GM19099 (cell line): ENCODE measurements around the gene ULK2.

ENCODE experiments used
- POLR2A ChIP-seq: IDR thresholded peaks from 3 replicates; pipeline ENCODE4 v1.6.1; 2011; ENCODE audit warnings: low read depth; ENCODE audit not compliant: insufficient read length; ENCODE audit errors: extremely low read depth

ULK2 gene

DNA sequence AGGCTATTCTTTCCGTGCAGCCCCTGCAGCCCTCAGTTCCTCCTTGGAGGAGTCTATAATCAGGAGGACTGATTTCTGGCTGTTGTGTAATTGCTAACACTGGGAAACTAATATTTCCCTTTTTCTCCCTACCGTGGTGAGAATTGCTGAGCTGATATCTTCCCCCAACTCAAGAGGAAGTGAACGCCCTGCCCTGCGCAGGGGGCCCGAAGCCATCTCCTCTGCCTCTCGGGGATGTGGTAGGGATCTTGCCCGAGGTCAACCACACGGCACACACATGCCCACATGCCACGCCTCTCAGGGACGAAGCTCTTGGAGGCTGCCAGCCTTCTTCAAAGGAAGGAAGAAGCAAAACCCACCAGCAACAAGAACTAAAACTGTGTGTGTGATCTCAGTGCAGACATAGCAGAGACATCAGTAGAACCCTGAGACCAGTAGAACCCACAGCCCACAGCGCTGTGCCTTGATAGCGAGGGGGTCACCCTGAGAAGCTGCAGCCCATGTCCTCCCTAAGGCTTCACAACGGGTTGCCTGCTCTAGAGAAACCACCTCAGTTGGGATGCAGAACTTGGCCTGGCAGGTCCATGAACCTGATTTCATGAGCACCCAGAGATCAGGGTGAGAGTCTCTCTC is 8.9 kb upstream of the ULK2 start:
- no peak for TF ChIP-seq POLR2A

DNA sequence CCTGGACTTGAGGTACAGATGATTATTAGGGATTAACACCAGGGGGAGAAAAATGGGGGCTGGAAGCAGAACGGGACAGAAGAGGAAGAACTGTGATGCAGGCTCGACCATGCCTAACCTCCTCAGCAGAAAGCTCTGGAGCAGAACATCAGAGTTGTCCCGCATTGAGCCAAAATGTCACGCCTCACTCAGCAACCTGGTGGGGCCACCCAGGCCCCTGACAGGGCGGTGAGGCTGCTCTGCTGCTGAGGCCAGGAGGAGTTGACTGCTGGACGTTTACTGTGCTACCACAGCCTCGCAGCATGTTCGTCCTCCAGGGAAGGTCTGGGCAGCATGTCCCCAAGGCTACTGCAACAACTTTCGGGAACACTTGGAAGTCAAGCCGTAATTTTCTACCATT is 6.5 kb upstream of the ULK2 start:
- no peak for TF ChIP-seq POLR2A

DNA sequence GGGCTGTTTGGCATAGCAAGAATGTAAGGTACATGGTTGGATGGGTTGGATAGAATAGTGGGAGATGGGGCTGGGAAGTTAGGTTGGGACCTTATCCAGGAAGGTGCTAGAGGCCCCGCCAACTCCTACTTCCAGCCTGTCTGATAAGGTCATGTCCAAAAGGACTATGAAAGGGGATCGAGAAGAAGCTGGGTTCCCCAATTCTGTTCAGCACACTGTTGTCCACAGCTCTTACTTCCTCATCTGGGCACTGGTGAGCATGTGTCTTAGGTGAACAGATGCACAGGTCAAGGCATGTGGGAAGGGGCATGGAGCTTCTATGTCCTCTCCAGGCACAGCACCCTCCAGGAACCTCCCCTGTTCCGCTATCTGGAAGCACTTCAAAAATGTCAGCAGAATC is 5.6 kb upstream of the ULK2 start:
- no peak for TF ChIP-seq POLR2A

DNA sequence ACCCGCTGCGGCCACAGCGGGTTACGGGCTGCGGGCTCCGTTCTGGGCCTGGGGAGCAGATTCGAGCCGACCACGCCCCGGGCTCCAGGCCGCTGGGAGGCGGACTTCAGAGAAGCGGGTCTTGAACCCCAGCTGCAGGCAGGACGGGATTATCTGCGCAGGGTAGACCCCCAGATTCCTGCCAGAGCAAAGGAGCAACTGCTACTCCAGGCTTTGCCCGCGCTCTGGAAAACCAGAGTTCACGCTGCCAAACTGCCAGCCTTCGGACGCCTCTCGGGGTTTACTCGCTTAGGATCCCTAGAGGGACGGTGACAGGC is 301 bp upstream of the ULK2 start:
- no peak for TF ChIP-seq POLR2A

DNA sequence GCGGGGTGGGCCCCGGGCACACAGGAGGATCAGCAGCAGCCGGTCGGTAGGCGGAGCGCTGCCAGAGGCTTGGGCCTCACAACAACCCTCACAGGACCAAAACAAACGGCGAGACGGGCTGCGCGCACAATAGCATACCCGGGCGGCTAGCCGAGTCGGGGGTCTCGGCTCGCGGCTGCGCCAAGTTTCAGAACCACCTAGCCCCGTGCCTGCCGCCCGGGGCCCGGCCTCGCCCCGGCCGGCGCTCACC is 732 bp downstream of the ULK2 start:
- TF ChIP-seq POLR2A: no peak

DNA sequence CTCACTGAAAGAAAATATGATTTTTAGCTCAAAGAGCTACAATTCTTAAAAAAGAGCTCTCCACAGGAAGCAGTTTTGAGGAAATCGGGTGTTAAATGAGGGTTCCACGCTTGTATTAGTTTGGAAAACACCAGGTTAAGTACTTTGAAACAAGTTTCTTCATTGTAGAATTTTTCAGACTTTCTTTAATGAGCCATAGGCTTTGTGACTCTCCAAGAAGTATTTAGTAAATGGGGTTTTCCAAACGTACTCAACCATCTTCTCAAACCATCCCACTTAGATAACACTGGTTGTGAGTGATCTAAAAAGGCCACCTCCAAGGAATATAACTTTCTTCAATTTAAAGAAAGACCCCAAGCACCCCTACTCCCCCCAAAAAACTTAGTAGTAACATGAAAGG is 2.7 kb downstream of the ULK2 start:
- TF ChIP-seq POLR2A: no peak

DNA sequence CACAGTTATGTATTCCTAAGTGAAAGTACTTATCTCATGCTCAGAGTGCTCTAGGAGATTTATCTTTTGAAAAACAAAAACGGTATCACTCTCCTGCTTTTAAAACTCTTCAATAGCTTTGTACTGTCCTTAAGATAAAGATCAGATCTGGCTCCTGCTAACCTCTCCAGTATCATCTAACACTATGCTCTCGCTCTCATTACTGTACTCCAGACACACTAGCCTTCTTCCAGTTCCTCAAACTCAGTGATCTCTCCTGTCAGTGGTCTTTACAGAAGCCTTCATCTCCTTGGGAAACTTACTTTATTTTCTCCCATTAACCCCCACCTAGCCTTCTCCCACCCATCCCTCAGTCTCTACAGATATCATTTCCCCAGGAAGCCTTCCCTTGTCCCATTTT is 10.1 kb downstream of the ULK2 start:
- no peak for TF ChIP-seq POLR2A

DNA sequence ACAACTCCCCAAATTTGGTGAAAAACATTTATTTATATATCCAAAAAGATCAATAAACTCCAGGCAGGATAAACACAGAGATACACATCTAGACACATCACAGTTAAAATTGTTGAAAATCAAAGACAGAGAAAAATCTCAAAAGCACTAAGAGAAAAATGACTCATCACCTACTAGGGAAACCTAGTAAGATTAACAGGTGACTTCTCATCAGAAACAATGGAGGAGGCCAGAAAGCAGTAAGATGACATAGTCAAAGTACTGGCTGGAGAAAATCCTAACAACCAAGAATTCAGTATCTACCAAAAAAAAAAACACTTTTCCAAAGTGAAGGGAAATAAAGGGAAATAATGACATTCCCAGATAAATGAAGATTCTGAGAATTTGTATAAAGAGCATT is 33.8 kb downstream of the ULK2 start:
- TF ChIP-seq POLR2A: no peak

DNA sequence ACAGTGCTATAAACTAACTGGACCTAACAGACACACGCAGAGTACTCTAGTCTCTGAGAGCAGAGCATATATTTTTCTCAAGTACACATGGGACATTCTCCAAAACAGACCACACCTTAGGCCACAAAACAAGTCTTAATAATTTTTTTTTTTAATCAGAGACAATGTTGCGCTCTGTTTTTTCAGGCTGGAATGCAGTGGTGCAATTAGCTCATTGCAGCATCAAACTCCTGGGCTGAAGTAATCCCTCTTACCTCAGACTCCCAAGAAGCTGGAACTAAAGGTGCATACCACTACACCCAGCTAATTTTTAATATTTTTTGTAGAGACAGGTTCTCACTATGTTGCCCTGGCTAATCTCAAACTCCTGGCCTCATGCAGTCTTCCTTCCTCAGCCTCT is 37.7 kb downstream of the ULK2 start:
- no peak for TF ChIP-seq POLR2A

DNA sequence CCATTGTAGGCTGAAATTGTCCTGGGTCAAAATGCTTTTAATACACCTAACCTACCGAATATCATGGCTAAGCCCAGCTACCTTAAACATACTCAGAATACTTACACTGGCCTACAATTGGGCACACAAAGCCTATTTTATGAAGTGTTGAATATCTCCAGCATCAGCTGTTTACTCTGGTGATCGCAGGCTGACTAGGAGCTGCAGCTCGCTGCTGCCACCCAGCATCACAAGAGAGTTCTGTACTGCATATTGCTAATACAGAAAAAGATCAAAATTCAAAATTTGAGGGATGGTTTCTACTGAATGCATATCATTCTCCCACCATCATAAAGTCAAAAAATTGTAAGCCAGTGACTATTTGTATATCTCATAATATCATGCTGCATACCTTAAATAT is 55.3 kb downstream of the ULK2 start:
- no peak for TF ChIP-seq POLR2A

DNA sequence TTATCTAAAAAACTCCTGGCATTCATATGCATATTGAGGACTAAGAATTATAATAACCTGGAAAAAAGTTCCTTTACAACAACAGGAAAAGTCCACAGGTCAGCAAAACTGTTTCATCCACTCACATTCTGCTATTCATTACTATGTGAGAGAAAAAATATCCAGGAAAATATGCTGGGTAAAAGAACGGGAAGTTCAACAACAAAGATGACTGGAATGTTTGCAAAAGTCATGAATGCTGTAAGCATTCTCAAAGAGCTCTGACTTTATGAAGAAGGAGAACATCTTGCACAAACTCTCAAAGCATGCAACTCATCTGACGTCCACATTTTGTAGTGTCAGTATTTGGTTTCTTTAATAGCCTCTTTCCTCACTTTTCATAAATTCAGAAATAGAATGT is 62.7 kb downstream of the ULK2 start:
- no peak for TF ChIP-seq POLR2A

DNA sequence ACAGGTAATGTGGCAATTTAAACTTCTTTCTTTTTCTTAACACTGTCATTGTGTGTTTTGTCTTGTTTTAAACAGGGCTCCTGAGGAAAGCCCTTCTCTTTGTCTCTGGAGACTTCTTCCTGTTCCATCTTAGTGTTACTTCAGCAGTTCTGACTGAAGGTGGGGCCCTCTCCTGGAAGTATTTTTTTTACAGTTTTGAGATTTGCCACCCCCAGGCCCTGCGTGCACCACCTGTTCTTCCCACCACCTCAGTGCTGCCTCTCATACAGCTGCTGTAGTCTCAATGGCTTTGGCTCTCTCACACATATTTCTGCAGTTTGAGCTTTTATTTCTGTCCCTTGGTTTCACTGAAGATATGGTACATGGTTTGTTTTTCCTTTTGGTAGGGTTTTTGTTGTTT is 67.2 kb downstream of the ULK2 start:
- no peak for TF ChIP-seq POLR2A

DNA sequence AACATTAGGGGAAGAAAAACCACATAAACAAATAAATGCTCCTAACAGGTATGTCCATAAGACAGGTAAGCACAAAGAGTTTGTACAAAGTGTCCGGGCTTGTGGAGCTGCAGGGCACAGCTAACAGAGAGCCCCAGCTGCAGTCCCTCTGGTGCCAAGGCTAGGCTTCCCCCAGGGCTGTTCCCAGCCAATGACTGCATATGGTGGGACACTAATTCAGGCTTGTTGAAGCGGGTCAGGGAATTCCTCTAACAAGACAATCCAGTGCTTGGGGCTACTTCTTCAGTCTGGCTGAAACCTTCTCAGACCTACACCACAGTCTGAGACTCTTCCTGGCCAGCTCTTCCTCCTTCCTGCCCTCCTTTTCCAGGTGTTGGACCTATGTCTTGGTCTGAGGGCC is 67.9 kb downstream of the ULK2 start:
- no peak for TF ChIP-seq POLR2A

DNA sequence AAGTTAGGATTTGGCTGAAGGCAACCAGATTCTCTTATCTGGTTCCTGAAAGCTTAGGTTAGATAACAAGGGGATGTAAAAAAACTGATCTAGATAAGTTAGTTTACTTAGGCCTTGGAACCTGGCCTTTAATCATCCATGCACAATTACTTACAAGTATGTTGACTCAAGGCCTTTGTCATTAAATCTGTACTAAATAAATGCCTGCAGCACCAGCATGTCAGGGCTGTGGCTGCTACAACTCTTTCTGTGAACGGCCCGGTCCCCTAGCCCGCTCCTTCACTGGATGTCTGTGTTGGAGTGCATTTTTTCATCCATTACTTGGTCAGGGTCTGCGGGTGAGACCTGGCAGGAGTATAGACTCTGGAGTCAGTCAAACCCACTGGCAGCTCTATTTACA is 71.3 kb downstream of the ULK2 start:
- no peak for TF ChIP-seq POLR2A

DNA sequence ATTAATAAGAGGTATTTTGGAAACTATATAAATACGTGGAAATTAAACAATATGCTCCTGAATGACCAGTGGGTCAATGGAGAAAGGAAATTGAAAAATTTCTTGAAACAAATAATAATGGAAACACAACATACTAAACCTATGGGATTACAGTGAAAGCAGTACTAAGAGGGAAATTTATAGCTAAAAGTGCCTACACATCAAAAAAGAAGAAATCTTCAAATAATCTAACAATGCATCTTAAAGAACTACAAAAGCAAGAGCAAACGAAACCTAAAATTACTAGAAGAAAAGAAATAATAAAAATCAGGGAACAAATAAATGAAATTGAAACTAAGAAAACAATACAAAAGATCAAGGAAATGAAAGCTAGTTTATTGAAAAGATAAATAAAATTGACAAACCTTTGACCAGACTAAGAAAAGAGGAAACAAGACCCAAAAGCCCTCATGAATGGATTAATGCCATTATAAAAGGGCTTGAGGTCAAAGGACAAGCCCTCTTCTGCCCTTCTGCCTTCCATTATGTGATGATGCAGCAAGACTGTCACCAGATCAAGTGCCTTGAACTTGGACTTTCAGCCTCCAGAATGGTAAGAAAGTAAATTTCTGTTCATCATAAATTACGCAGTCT is 75.7 kb downstream of the ULK2 start:
- TF ChIP-seq POLR2A: no peak

DNA sequence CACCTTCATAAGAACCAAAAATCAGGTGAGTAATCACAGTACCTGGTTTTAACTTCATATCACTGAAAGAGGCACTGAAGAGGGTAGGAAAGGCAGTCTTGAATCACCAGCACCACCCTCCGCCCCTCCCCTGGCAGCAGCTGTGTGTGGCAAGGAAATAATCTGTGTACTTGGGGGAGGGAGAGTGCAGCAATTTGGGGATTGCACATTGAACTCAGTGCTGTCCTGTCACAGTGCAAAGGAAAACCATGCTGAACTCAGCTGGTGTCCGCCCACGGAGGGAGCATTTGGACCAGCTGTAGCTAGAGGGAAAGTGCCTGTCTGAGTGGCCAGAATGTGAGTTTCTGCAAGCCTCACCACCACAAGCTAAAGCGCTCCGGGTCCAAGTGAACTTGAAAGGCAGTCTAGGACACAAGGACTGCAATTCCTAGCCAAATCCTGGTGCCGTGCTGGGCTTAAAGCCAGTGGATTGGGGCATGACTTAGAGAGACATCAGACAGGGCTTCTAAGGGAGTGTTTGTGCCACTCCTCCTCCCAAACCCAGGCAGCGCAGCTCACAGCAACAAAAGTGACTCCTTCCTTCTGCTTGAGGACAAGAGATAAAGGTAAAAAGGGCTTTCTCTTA is 79.9 kb downstream of the ULK2 start:
- no peak for TF ChIP-seq POLR2A

DNA sequence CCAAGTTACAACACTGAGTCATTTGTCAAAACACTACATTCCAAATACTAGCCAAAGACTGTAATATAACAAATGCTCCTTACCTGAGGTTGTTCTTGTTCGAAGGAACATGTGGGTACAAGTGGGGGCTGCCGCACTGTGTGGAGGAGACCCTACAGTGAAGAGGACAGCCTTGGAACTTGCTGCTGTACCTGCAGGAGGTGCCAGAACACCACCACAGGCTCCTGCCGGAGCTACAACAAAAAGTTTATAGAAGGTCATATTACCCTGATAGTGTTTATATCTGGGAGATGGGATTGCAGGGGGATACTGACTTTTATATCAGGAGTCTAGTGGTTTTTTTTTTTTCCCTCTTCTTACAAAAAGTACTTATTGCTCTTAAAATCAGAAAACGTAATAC is 81.9 kb downstream of the ULK2 start:
- no peak for TF ChIP-seq POLR2A
